GM21717 (cell line): ENCODE data around the gene SPANXD.
"Not testable (repeated sequence)": the region's sequence is repeated elsewhere in the genome, so short reads cannot be mapped to it uniquely, and the experiment has no call there.

Source experiments
- ATAC-seq: cut with Tn5 transposase; IDR thresholded peaks from one replicate; pipeline ENCODE4 v1.9.1; 2021; ENCODE audit warnings: mild to moderate bottlenecking, moderate library complexity; ENCODE audit not compliant: unreplicated experiment

Gene SPANXD

GRCh38 chrX:141698639-141699038 is at the start of gene SPANXD:
SPANXD (minus strand) TSS chrX:141698739; CDS start chrX:141698405, 334 bp downstream.
- not testable (repeated sequence) for ATAC-seq

DNA sequence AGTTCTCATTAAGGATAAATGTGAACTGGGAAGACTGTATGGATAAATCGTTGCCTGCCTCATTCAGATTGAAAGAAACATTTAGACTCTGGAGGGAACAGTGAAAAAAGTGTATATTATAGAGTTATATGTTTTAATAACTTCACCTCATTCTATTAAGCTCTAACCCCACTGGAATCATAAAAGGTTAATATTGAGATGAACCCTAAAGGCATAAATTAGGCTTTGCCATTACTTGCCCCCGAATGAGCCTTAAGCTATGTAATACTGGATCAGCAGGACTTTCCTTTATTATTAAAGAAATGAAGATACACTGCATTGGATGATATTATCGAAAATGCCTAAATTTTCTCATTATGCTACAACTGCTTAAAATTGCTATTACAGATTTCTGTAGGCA is 44.1 kb upstream of the SPANXD start:
- no peak for ATAC-seq

DNA sequence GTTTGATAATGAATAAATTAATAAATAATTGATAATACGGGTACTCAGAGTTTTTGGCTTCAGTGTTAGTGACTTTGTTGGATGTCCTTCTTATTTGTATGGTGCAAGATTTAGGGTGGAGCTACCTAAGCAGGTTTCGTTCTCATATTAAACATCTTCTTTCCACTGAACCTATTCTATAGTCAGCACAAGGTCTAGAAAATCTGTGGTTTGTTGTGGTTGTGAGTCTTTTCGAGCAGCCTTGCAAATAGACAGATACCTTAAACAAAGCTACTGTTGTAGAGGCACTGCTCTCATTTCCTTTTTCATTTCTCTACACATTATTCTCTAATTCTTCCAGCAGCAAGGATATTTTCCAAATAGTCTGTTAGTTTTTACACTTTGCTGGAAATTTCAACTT is 38.1 kb upstream of the SPANXD start:
- ATAC-seq = no peak

- ATAC-seq = no peak
These were observed 34.8 kb upstream of the SPANXD start for GRCh38 chrX:141733371-141733770.

DNA sequence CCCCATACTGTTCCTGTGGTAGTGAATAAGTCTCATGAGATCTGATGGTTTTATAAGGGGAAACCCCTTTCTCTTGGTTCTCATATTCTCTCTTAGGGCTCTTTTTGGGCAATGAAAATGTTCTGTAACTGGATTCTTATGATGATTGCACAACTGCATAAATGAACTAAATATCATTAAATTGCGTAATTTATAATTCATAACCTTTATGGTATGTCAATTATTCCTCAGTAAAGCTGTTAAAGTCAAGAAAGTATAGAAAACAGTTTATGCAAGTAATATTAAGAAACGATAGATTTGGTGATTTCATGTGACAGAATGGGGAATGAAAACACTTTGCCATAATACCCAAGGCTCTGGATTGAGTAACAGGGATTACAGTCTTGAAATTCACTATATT is 33.5 kb upstream of the SPANXD start:
- no peak for ATAC-seq

DNA sequence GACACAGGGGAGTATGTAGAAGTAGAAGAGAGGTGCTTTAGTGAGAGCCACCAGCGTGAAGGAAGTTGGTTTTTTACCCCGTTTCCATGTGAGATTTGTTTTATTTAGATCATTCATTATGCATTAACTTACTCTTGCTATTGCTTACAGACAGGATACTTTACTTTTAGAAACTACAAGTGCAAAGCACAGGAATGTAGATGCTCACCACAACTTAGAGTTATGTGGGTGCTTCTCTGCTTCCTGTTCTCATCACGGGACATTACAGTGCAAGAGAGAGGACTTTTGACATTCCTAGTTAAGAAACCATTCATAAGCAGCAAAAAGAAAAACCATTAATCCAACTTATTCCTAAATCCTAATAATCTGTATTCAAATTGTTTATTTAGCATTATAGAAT is 25.6 kb upstream of the SPANXD start:
- ATAC-seq = no peak

- ATAC-seq = no peak
These were observed 16.1 kb upstream of the SPANXD start for GRCh38 chrX:141714680-141715079.

GRCh38 chrX:141701072-141701471 is 2.5 kb upstream of the SPANXD start:
- no peak for ATAC-seq

GRCh38 chrX:141673946-141674345 is 24.6 kb downstream of the SPANXD start:
- ATAC-seq = no peak

DNA sequence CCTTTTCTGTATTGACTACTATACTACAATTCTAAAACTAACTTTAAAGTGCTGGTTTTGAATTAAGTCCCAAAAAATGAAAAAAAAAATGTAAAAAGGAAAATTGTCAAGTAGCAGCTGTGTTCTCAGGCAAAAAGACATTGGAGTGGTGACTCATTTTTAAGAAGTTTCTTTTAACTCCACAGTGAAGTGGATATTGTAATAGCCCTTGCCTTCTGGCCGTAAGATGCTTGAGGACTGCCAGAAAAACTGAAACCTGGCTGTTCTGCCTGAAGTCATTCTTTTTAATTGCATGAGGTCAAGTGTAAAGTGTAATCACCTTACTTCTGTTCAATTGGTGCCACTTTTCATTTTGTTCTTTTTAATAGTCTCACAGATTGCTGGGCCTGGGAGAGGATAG is 28.9 kb downstream of the SPANXD start:
- ATAC-seq = no peak

GRCh38 chrX:141668371-141668770 is 30.2 kb downstream of the SPANXD start:
- ATAC-seq = no peak

DNA sequence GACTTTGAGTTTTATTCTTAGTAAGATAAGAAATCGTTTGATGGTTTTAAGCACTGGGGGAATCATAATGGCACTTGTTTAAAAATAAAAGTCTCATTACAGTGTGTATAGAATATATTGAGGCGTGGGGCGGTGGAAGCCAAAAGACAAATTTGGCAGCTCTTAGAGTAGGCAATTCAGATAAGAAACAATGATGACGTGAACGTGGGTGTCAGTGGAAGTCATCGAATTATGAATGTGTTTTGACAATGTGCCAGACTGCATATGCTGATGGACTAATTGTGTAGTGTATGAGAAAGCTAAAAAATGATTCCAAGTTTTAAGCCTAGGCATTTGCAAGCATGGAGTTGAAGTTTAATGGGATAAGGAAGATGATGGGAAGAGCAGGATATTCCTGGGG is 35.8 kb downstream of the SPANXD start:
- no peak for ATAC-seq

DNA sequence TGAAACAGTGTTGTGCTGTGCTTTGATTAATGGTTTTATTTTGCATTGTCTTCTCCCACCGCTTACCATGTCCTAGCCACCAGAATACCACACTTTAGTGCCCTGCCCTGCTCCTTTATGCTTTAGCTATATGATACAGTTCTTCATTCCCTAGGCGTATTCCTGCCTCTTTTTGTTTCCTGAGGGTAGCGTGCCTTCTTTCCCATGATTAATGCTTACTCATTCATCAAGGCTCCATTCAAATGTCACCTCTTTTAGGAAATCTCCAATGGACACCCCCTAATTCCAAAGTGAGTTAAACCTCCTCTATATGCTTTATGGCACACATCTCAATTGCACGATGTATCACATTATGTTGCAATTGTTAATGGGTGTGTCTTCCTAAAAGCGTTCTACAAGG is 46.3 kb downstream of the SPANXD start:
- ATAC-seq = no peak
